Thyroid gland (tissue), 4 donors: ENCODE measurements around the gene EYS.

Source experiments
- POLR2A ChIP-seq, 2 donors: fragments of 450-650 bp; IDR thresholded peaks; one replicate each; pipeline ENCODE4 v1.6.1; 2017; ENCODE audit warnings: antibody characterized with exemption in 2 of 2, mild to moderate bottlenecking in 2 of 2, moderate library complexity in 1 of 2
- TF ChIP-seq, protein P1 (sequence below), 6 experiments: fragments of 200-600 bp in 3 of 6; fragments of 450-650 bp in 3 of 6; sonication (generic) in 3 of 6; IDR thresholded peaks; one replicate each; pipeline ENCODE4 v1.5.1; 2016 to 2019; ENCODE audit warnings: antibody characterized with exemption in 6 of 6, mild to moderate bottlenecking in 2 of 6, inconsistent platforms in 1 of 6, moderate library complexity in 1 of 6

DNA sequence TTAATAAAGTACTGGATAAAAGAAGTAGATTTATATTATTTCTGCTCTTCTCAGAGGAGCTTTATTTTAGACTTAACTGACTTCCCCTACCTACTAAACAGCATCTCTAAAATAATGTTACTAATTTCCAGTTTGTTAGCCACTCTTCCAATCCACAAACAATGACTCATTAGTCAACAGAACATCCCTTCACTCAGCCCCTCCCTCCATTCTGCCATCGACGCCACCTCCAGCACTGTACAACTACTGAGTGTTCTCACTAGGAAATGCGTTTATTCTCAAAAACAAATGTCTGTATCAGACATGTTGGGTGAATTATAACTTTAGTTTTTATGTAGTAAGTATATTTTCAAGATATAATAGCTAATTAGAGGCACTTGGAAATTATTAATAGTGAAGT, 427.0 kb downstream of the EYS start:
- TF ChIP-seq, protein P1, sequence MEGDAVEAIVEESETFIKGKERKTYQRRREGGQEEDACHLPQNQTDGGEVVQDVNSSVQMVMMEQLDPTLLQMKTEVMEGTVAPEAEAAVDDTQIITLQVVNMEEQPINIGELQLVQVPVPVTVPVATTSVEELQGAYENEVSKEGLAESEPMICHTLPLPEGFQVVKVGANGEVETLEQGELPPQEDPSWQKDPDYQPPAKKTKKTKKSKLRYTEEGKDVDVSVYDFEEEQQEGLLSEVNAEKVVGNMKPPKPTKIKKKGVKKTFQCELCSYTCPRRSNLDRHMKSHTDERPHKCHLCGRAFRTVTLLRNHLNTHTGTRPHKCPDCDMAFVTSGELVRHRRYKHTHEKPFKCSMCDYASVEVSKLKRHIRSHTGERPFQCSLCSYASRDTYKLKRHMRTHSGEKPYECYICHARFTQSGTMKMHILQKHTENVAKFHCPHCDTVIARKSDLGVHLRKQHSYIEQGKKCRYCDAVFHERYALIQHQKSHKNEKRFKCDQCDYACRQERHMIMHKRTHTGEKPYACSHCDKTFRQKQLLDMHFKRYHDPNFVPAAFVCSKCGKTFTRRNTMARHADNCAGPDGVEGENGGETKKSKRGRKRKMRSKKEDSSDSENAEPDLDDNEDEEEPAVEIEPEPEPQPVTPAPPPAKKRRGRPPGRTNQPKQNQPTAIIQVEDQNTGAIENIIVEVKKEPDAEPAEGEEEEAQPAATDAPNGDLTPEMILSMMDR (IDR thresholded peaks at IDR 0.05) = no peak
- no peak for TF ChIP-seq POLR2A (IDR thresholded peaks at IDR 0.05)
